ENCODE data around the gene MXRA7.
A peak's percentile ranks its signal among the peaks of the same experiment; 100 is the strongest.

Gene MXRA7

GRCh38 chr17:76691379-76692191 lies 19.2 kb downstream of the MXRA7 start:
- DNase-seq, result no peak

DNA sequence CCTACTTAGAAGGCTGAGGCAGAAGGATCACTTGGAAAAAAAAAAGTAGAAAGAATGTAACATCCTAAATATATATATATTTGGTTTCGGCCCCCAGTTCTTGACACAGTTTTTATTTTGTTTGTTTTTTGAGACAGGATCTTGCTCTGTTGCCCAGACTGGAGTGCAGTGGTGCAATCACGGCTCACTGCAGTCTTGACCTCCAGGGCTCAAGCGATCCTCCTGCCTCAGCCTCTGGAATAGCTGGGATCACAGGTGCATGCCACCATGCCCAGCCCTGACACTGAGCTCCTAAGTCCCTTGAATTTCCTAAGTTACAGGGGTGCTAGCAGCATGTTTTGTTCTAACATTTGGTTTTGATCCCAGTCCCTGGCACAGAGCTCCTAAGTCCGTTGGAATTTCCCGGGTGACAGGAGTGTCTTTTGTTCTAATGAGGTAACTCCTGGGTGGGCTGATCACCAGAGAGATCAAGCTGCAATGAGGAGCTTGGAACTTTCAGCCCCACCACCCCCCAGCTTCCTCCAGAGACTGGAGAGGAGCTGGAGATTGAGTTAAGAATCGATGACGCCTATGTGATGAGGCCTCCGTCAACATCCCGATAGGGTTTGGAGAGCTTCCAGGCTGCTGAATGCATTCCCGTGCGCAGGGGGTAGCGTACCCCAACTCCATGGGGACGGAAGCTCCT lies 20.0 kb downstream of the MXRA7 start:
- DNase-seq, result no peak

- no peak for DNase-seq
These were observed 20.9 kb downstream of the MXRA7 start for GRCh38 chr17:76689859-76690258.

- no peak for DNase-seq
These were observed 22.6 kb downstream of the MXRA7 start for GRCh38 chr17:76688165-76688622.

- no peak for DNase-seq
These were observed 23.2 kb downstream of the MXRA7 start for GRCh38 chr17:76687298-76688164.

DNA sequence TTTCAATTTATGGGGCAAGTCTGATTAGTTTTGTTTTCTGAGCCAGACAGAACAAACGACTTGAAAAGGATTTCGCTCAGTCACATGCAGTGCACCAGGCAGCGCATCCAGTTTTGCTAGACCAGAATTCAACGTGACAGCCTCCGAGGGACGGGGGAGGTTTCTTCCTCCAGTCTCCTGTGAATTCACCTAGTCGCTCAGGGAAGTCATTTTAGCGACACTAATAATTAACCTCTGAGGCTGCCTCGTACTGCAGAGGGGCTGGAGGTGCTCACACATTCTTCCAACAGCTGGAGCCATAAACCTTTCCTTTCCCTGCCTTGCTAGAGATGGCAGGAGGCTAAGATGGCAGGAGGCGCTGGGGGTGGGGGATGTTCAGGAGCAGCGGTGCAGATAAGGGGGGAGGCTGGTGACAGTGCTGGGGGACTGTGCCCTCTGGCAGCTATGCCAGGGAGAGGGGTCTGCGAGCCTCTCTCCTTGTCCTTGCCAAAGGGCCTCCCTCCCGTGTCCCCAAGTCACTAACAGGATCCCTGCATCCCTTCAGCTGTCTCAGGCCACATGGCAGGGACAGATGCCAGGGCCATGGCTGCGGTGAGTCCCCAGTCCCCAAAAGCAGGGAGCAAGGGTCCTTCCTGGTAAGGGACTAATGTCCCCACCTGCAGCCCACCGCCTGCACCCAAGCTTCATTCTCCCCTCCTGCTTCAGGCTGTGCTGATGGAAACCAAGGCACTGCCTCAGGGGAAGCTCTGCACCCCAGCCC lies 24.0 kb downstream of the MXRA7 start:
- peak; percentile 73 for DNase-seq

DNA sequence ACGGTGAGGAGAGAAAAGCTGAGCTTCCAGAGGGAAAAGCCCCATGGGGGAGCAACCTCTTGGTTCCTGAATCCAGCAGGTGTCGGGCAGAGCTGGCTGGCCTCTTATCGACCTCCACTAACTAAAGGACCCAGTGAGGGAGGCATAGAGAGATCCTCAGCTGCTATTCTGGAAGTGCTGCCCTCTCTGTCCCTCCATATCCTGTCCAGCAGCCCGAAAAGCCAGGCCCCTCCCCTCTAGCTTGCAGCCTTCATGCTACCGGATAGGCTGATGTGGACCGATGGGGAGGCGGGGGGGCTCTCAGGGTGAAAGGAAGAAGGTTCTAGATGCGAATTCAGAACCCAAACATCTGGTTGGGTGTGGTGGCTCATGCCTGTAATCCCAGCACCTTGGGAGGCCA lies 24.9 kb downstream of the MXRA7 start:
- DNase-seq, result no peak

- no peak for DNase-seq
These were observed 25.4 kb downstream of the MXRA7 start for GRCh38 chr17:76685366-76685765.

- DNase-seq, result no peak
These were observed 26.0 kb downstream of the MXRA7 start for GRCh38 chr17:76684756-76685155.

GRCh38 chr17:76683921-76684745 lies 26.6 kb downstream of the MXRA7 start:
- DNase-seq, result no peak

GRCh38 chr17:76683011-76683755 lies 27.6 kb downstream of the MXRA7 start:
- DNase-seq, result no peak

- no peak for DNase-seq
These were observed 28.5 kb downstream of the MXRA7 start for GRCh38 chr17:76682296-76682695.

- peak; percentile 97 for DNase-seq
These were observed 29.3 kb downstream of the MXRA7 start for GRCh38 chr17:76681222-76682137.

- DNase-seq, result no peak
These were observed 31.5 kb downstream of the MXRA7 start for GRCh38 chr17:76679239-76679638.

- DNase-seq, result no peak
These were observed 32.4 kb downstream of the MXRA7 start for GRCh38 chr17:76678330-76678729.

- no peak for DNase-seq
These were observed 33.4 kb downstream of the MXRA7 start for GRCh38 chr17:76677406-76677805.

DNA sequence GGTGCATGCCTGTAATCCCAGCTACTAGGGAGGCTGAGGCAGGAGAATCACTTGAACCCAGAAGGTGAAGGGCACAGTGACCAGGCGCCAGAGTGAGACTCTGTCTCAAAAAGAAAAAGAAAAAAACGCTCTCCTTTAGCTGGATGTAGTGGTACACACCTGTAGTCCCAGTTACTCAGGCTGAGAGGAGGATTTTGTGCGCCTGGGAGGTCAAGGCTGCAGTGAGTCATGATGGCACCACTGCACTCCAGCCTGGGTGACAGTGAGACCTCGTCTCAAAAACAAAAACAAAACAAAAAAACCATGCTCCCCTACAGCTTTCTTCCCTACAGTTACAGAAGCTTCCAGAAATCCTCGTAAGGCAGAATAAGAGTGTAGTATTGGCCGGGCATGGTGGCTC lies 34.1 kb downstream of the MXRA7 start:
- no peak for DNase-seq

DNA sequence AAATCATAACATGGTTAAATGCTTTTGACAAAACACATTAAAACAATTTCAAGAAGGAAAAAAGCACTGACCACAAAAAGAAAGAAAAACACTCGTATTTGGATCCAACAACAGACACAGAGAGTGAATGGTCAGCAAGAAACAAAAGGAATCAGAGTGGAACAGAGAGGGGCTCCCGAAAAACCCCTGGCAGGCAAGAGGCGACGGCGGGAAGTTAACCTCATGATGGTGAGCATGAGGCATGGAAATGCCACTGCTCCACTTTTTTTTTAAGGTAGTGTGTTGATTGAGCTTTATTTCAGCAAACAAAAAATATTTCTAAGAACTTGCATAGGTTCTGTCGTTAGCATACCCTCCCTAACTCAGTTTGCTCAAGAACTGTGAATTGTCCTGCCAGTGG lies 35.1 kb downstream of the MXRA7 start:
- DNase-seq, result no peak

GRCh38 chr17:76674600-76674999 lies 36.2 kb downstream of the MXRA7 start:
- DNase-seq, result no peak

DNA sequence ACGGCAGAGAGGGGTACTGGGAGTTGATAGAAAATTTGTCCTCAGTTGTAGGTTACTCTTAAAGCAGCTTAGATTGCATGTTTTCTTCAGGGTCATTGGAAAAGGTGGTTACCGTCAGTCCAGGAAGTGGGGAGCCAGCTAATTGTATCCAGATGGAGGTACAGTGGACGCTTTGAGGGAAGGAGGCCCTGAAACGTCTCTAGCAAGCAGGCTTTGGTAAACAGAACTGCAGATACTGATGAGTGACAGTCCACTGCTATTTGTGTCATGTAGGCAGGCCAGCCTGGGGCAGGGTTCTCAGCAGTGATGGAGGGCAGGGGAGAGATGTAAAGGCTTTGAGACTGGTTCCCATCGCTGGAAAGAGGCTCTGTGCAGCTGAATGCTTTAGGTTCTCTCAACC lies 37.0 kb downstream of the MXRA7 start:
- no peak for DNase-seq

Measured in islet precursor cell (in vitro differentiated cells).